Endothelial cell of umbilical vein (primary cell): ENCODE results near the gene SH3YL1. TPM values are rescaled to one million over a fixed set of nuclear protein-coding genes. Genes with fewer than 3 reads are reported as not detected.

Source experiments
- BruUV-seq: library from RNA; stranded (reverse); fragments of 400-500 nt; replicated peaks from 2 replicates; lab custom pipeline; 2021; lab: Mats Ljungman, UMichigan
- CTCF ChIA-PET: fragments of 300-600, 350-600 bp; sonication (Branson Sonifier 250); formaldehyde crosslinking; loops from one replicate; lab custom pipeline; 2021; ENCODE audit warnings: antibody characterized with exemption, inconsistent platforms; lab: Charles Lee
- POLR2A ChIA-PET: fragments of 300-600, 350-600 bp; sonication (Branson Sonifier 250); formaldehyde crosslinking; loops from one replicate; lab custom pipeline; 2021; ENCODE audit warnings: antibody characterized with exemption, inconsistent platforms; lab: Charles Lee
- DNase-seq: peaks from one replicate; pipeline ENCODE4 v3.0.0-alpha.2; 2011; ENCODE audit warnings: low read depth, low spot score
- FAIRE-seq: peaks from 2 replicates; lab custom pipeline; 2011; peaks lifted over from hg19 to GRCh38; lab: Jason Lieb, UNC
- H2AFZ ChIP-seq: 2 replicates; pipeline ENCODE4 v1.6.0; 2012; ENCODE audit warnings: low read depth, low read length, control low read depth, inconsistent platforms
- H3K27ac ChIP-seq: 2 replicates; pipeline ENCODE4 v1.5.1; 2011; ENCODE audit warnings: low read depth, mild to moderate bottlenecking, control low read depth, low read length, moderate library complexity; ENCODE audit not compliant: insufficient read depth
- H3K27me3 ChIP-seq, 2 experiments: 2 replicates each; pipeline versions ENCODE4 v1.6.0 to v1.6.1; 2011; ENCODE audit warnings: low read length in 2 of 2, mixed read lengths in 1 of 2; ENCODE audit not compliant: control insufficient read depth in 2 of 2, insufficient read depth in 2 of 2
- H3K36me3 ChIP-seq, 2 experiments: 2 replicates in 1 of 2; 3 replicates in 1 of 2; pipeline ENCODE4 v1.5.1; 2011; ENCODE audit warnings: low read length in 2 of 2, mild to moderate bottlenecking in 1 of 2, moderate library complexity in 1 of 2; ENCODE audit not compliant: control insufficient read depth in 2 of 2, insufficient read depth in 2 of 2; ENCODE audit errors: extremely low read depth in 1 of 2
- H3K4me1 ChIP-seq: 3 replicates; pipeline ENCODE4 v1.5.1; 2011; ENCODE audit warnings: mild to moderate bottlenecking, low read length; ENCODE audit not compliant: control insufficient read depth, insufficient read depth; ENCODE audit errors: extremely low read depth
- H3K4me2 ChIP-seq: 2 replicates; pipeline ENCODE4 v1.6.1; 2011; ENCODE audit warnings: low read length, control low read depth, mixed read lengths; ENCODE audit not compliant: insufficient read depth
- H3K4me3 ChIP-seq, 3 experiments: fragments of 200-600 bp in 1 of 3; sonication (generic), shearing (Covaris generic) in 1 of 3; replicated peaks in 1 of 3; 2 replicates each; pipeline ENCODE4 v1.5.1; 2011 to 2016; ENCODE audit warnings: control low read depth in 3 of 3, low read length in 3 of 3, mild to moderate bottlenecking in 2 of 3, inconsistent platforms in 1 of 3, low read depth in 1 of 3, moderate library complexity in 1 of 3; ENCODE audit not compliant: insufficient read depth in 1 of 3
- H3K79me2 ChIP-seq: 2 replicates; pipeline ENCODE4 v1.6.0; 2012; ENCODE audit warnings: low read length, inconsistent platforms; ENCODE audit not compliant: control insufficient read depth, insufficient read depth
- H3K9ac ChIP-seq: replicated peaks from 2 replicates; pipeline ENCODE3; 2011; ENCODE audit warnings: low read length, control low read depth; ENCODE audit not compliant: insufficient read depth; ENCODE audit errors: extremely low read depth
- H3K9me1 ChIP-seq: replicated peaks from 3 replicates; pipeline ENCODE4 v1.6.0; 2011; ENCODE audit warnings: mild to moderate bottlenecking, low read length; ENCODE audit not compliant: control insufficient read depth, insufficient read depth; ENCODE audit errors: extremely low read depth
- H3K9me3 ChIP-seq: replicated peaks from 2 replicates; pipeline ENCODE4 v1.5.1; 2012; ENCODE audit warnings: low read length, inconsistent platforms; ENCODE audit not compliant: control insufficient read depth, insufficient read depth
- H4K20me1 ChIP-seq: replicated peaks from 2 replicates; pipeline ENCODE3; 2011; ENCODE audit warnings: mild to moderate bottlenecking, low read length; ENCODE audit not compliant: control insufficient read depth, insufficient read depth; ENCODE audit errors: extremely low read depth
- CTCF ChIP-seq, 2 donors: IDR thresholded peaks; 1 replicate in 1 of 2; 2 replicates in 1 of 2; pipeline ENCODE4 v1.5.1; 2011; ENCODE audit warnings: low read length in 2 of 2, mild to moderate bottlenecking in 2 of 2, moderate library complexity in 2 of 2, control low read depth in 1 of 2, inconsistent platforms in 1 of 2, low read depth in 1 of 2; ENCODE audit not compliant: insufficient read depth in 1 of 2; ENCODE audit errors: extremely low read depth in 1 of 2
- EZH2 ChIP-seq: IDR thresholded peaks from 2 replicates; pipeline ENCODE4 v1.6.1; 2012; ENCODE audit warnings: borderline replicate concordance, low read depth, mild to moderate bottlenecking, moderate library complexity, low read length, inconsistent platforms; ENCODE audit not compliant: severe bottlenecking
- FOS ChIP-seq: IDR thresholded peaks from 2 replicates; pipeline ENCODE4 v1.6.1; 2011; ENCODE audit warnings: mild to moderate bottlenecking, low read length, moderate library complexity, borderline replicate concordance; ENCODE audit not compliant: insufficient read depth
- GATA2 ChIP-seq: IDR thresholded peaks from 2 replicates; pipeline ENCODE4 v1.7.0; 2011; ENCODE audit warnings: low read depth, mild to moderate bottlenecking, moderate library complexity, mixed read lengths, low read length; ENCODE audit not compliant: insufficient read length, insufficient read depth
- JUN ChIP-seq: IDR thresholded peaks from 2 replicates; pipeline ENCODE4 v1.6.1; 2011; ENCODE audit warnings: borderline replicate concordance, low read depth; ENCODE audit not compliant: insufficient read length, insufficient read depth
- MAX ChIP-seq: IDR thresholded peaks from 2 replicates; pipeline ENCODE4 v1.6.1; 2011; ENCODE audit not compliant: insufficient read depth, insufficient read length
- MYC ChIP-seq: IDR thresholded peaks from one replicate; pipeline ENCODE4 v1.6.1; 2011; ENCODE audit warnings: mild to moderate bottlenecking, low read depth, low read length
- POLR2A ChIP-seq: IDR thresholded peaks from 2 replicates; pipeline ENCODE4 v1.6.1; 2012; ENCODE audit warnings: low read depth, mild to moderate bottlenecking, control low read depth, low read length
- POLR2AphosphoS5 ChIP-seq: IDR thresholded peaks from 2 replicates; pipeline ENCODE4 v1.6.1; 2012; ENCODE audit warnings: low read depth, mild to moderate bottlenecking, control low read depth, low read length, moderate library complexity; ENCODE audit not compliant: insufficient read depth
- dilution Hi-C: fragments of 300-500 bp; cut with MboI; formaldehyde crosslinking; loops from one replicate; pipeline ENCODE4 v1.15.0; 2019; ENCODE audit warnings: low sequenced_read_pairs; ENCODE audit not compliant: extremely low pct_ligation_motif_present
- intact Hi-C: fragments of 100-400 bp; cut with micrococcal nuclease; formaldehyde crosslinking; loops from one replicate; pipeline ENCODE4 v1.10.0; 2022
- polyA plus RNA-seq, 4 experiments: library from polyadenylated mRNA; depleted of rRNA in 3 of 4; stranded (reverse) in 3 of 4; unstranded in 1 of 4; fragments of >200 nt; gene quantifications; 2 replicates each; pipeline versions ENCODE4 v1.2.1 to v1.2.3, GENCODE V29; 2011 to 2012; ENCODE audit warnings: missing spikeins in 1 of 4
- total RNA-seq: library from RNA; stranded (reverse); gene quantifications from 2 replicates; pipeline ENCODE4 v1.2.3, GENCODE V29; 2021

SH3YL1 gene
- total and polyA plus RNA-seq, 2 donors (not counting 3 experiments of a cell fraction or from before 2014, with no cell fraction given) = 12.5 to 22.4 TPM

- Histone ChIP-seq H3K4me3 (no peak overlapping the region), H3K9me3 (no peaks in the 10 kb centered on the region), H2AFZ (no peak overlapping the region), H3K4me1 (no peaks in the 10 kb centered on the region), H3K9me1 (no peaks in the 10 kb centered on the region), H3K27me3 (no peaks in the 10 kb centered on the region), H3K4me2 (no peak overlapping the region), H4K20me1 (no peaks in the 10 kb centered on the region), H3K27ac (no peak overlapping the region), H3K36me3 (no peaks in the 10 kb centered on the region), H3K9ac (no peak overlapping the region), H3K79me2 (no peaks in the 10 kb centered on the region)
- FAIRE-seq (no peak), DNase-seq (no peak)
- no peak for TF ChIP-seq JUN
- TF ChIP-seq FOS = no peak
- no peak for TF ChIP-seq EZH2
- no peak for TF ChIP-seq GATA2
- TF ChIP-seq MYC = no peak
- TF ChIP-seq POLR2A = no peak
- TF ChIP-seq POLR2AphosphoS5 = no peak
- TF ChIP-seq CTCF (IDR thresholded peaks at IDR 0.05; ENCODE audit: extremely low read depth in 1 of 2, insufficient read depth in 1 of 2, low read depth in 1 of 2, low read length in 2 of 2) = no peak
- no peak for TF ChIP-seq MAX
- POLR2A ChIA-PET = no interaction called here
- intact Hi-C loops = no loop called here
- no TSS peak for BruUV-seq
- CTCF ChIA-PET = interaction anchor here (3.0 kb wide), 1 partner anchor 8 kb away, joined by 20 read pairs; no protein-coding TSS in a partner anchor
- dilution Hi-C loops = no loop called here
These were observed 25.4 kb downstream of the SH3YL1 start for GRCh38 chr2:238431-238830.
